IMR-90 (cell line): ENCODE measurements around the gene CD2BP2. TPM values are rescaled to one million over a fixed set of nuclear protein-coding genes. Genes with fewer than 3 reads are reported as not detected.

ENCODE experiments used
- ATAC-seq: fragments of 200-7000 bp; cut with Tn5 transposase; 2 replicates; pipeline ENCODE4 v1.9.1; 2020; ENCODE audit warnings: low read depth, mild to moderate bottlenecking, moderate library complexity
- BruUV-seq: library from RNA; stranded (reverse); fragments of 400-500 nt; replicated peaks from 2 replicates; lab custom pipeline; 2021; lab: Mats Ljungman, UMichigan
- CTCF ChIA-PET: fragments of 300-600 bp; formaldehyde crosslinking; extraction: SDS; loops from one replicate; lab custom pipeline; 2021; ENCODE audit warnings: antibody characterized with exemption; lab: Yijun Ruan, JAX
- POLR2A ChIA-PET: fragments of 300-600 bp; sonication (Branson Sonifier 250); formaldehyde crosslinking; loops from one replicate; lab custom pipeline; 2022; ENCODE audit warnings: antibody characterized with exemption; ENCODE audit not compliant: unreplicated experiment; lab: Charles Lee
- DNase-seq: peaks from one replicate; pipeline ENCODE4 v3.0.0; 2013
- H2AFZ ChIP-seq: replicated peaks from 2 replicates; pipeline ENCODE3; 2013; ENCODE audit warnings: low read length, mild to moderate bottlenecking; ENCODE audit not compliant: poor library complexity
- H2AK5ac ChIP-seq: 2 replicates; pipeline ENCODE4 v1.6.1; 2013; ENCODE audit warnings: low read depth, low read length, inconsistent platforms
- H2AK9ac ChIP-seq: replicated peaks from 2 replicates; pipeline ENCODE3; 2013; ENCODE audit warnings: mild to moderate bottlenecking, low read depth, low read length, moderate library complexity; ENCODE audit not compliant: poor library complexity
- H2BK120ac ChIP-seq: 2 replicates; pipeline ENCODE4 v1.6.1; 2013; ENCODE audit warnings: low read depth, low read length, inconsistent platforms
- H2BK15ac ChIP-seq: 3 replicates; pipeline ENCODE4 v1.6.1; 2013; ENCODE audit warnings: low read depth, low read length, inconsistent platforms
- H2BK20ac ChIP-seq: 2 replicates; pipeline ENCODE4 v1.6.1; 2013; ENCODE audit warnings: low read depth, mild to moderate bottlenecking, inconsistent platforms, low read length, moderate library complexity
- H2BK5ac ChIP-seq: 2 replicates; pipeline ENCODE4 v1.6.1; 2013; ENCODE audit warnings: mild to moderate bottlenecking, low read depth, low read length, inconsistent platforms; ENCODE audit not compliant: poor library complexity, severe bottlenecking
- H3K14ac ChIP-seq: replicated peaks from 2 replicates; pipeline ENCODE4 v1.6.1; 2013; ENCODE audit warnings: low read depth, low read length, inconsistent platforms
- H3K18ac ChIP-seq: 2 replicates; pipeline ENCODE4 v1.6.1; 2013; ENCODE audit warnings: low read depth, low read length, control low read depth
- H3K23ac ChIP-seq: 2 replicates; pipeline ENCODE4 v1.6.1; 2013; ENCODE audit warnings: low read depth, low read length, inconsistent platforms
- H3K27ac ChIP-seq: 2 replicates; pipeline ENCODE4 v1.5.1; 2013; ENCODE audit warnings: mild to moderate bottlenecking, control low read depth, low read length; ENCODE audit not compliant: insufficient read depth
- H3K27me3 ChIP-seq: 2 replicates; pipeline ENCODE4 v1.6.1; 2013; ENCODE audit warnings: low read length; ENCODE audit not compliant: control insufficient read depth, insufficient read depth
- H3K36me3 ChIP-seq: 2 replicates; pipeline ENCODE4 v1.6.1; 2013; ENCODE audit warnings: low read length, mixed read lengths; ENCODE audit not compliant: control insufficient read depth, insufficient read depth
- H3K4ac ChIP-seq: 2 replicates; pipeline ENCODE4 v1.6.1; 2013; ENCODE audit warnings: low read depth, low read length, inconsistent platforms
- H3K4me1 ChIP-seq: 2 replicates; pipeline ENCODE4 v1.6.1; 2013; ENCODE audit warnings: low read length, mixed read lengths; ENCODE audit not compliant: control insufficient read depth, insufficient read depth
- H3K4me2 ChIP-seq: 2 replicates; pipeline ENCODE4 v1.6.1; 2013; ENCODE audit warnings: low read depth, mild to moderate bottlenecking, control low read depth, low read length, moderate library complexity
- H3K4me3 ChIP-seq: 2 replicates; pipeline ENCODE4 v1.5.1; 2013; ENCODE audit warnings: low read depth, mild to moderate bottlenecking, control low read depth, low read length, moderate library complexity; ENCODE audit not compliant: insufficient read depth
- H3K56ac ChIP-seq: 2 replicates; pipeline ENCODE4 v1.6.1; 2013; ENCODE audit warnings: low read length, inconsistent platforms; ENCODE audit not compliant: insufficient read depth; ENCODE audit errors: extremely low read depth
- H3K79me1 ChIP-seq, 2 experiments: 2 replicates each; pipeline ENCODE4 v1.6.1; 2013; ENCODE audit warnings: low read length in 2 of 2, inconsistent platforms in 1 of 2, low read depth in 1 of 2
- H3K9ac ChIP-seq: 2 replicates; pipeline ENCODE4 v1.6.1; 2013; ENCODE audit warnings: low read depth, low read length, control low read depth
- H3K9me1 ChIP-seq: 2 replicates; pipeline ENCODE4 v1.6.1; 2013; ENCODE audit warnings: low read length, inconsistent platforms; ENCODE audit not compliant: insufficient read depth
- H3K9me3 ChIP-seq: 2 replicates; pipeline ENCODE4 v1.6.1; 2013; ENCODE audit warnings: low read length; ENCODE audit not compliant: control insufficient read depth, insufficient read depth
- H4K20me1 ChIP-seq: 2 replicates; pipeline ENCODE4 v1.6.1; 2013; ENCODE audit warnings: low read length, inconsistent platforms; ENCODE audit not compliant: insufficient read depth
- H4K5ac ChIP-seq: 2 replicates; pipeline ENCODE4 v1.6.1; 2013; ENCODE audit warnings: mild to moderate bottlenecking, low read depth, low read length, control low read depth
- H4K8ac ChIP-seq, 2 experiments: 2 replicates each; pipeline ENCODE4 v1.6.1; 2013; ENCODE audit warnings: low read depth in 2 of 2, low read length in 2 of 2, control low read depth in 1 of 2, inconsistent platforms in 1 of 2
- H4K91ac ChIP-seq: 2 replicates; pipeline ENCODE4 v1.6.1; 2013; ENCODE audit warnings: low read depth, low read length, inconsistent platforms; ENCODE audit not compliant: insufficient read depth
- BHLHE40 ChIP-seq: fragments of 150-350 bp; IDR thresholded peaks from 2 replicates; pipeline ENCODE4 v1.6.1; 2016; ENCODE audit warnings: mild to moderate bottlenecking, low read depth, low read length
- CEBPB ChIP-seq: IDR thresholded peaks from 2 replicates; pipeline ENCODE4 v1.6.1; 2012; ENCODE audit warnings: low read depth, low read length, improper control_type of control experiment
- CHD1 ChIP-seq: IDR thresholded peaks from 2 replicates; pipeline ENCODE4 v1.6.1; 2012; ENCODE audit warnings: low read depth, low read length, improper control_type of control experiment
- CTCF ChIP-seq: conservative IDR thresholded peaks from 2 replicates; pipeline ENCODE4 v1.5.1; 2012; ENCODE audit warnings: mild to moderate bottlenecking, low read depth, low read length, improper control_type of control experiment
- ELK1 ChIP-seq: fragments of 150-350 bp; IDR thresholded peaks from 2 replicates; pipeline ENCODE4 v1.6.1; 2016; ENCODE audit warnings: low read depth, mild to moderate bottlenecking, low read length, moderate library complexity, borderline replicate concordance
- FOS ChIP-seq: fragments of 150-350 bp; IDR thresholded peaks from 2 replicates; pipeline ENCODE4 v1.6.1; 2016; ENCODE audit warnings: low read depth, low read length
- MAFK ChIP-seq: IDR thresholded peaks from 2 replicates; pipeline ENCODE4 v1.6.1; 2012; ENCODE audit warnings: low read depth, low read length, improper control_type of control experiment
- MAZ ChIP-seq: IDR thresholded peaks from 2 replicates; pipeline ENCODE4 v1.6.1; 2012; ENCODE audit warnings: low read depth, mild to moderate bottlenecking, low read length, improper control_type of control experiment, moderate library complexity, borderline replicate concordance
- MXI1 ChIP-seq: IDR thresholded peaks from 2 replicates; pipeline ENCODE4 v1.6.1; 2012; ENCODE audit warnings: low read depth, mild to moderate bottlenecking, low read length, moderate library complexity, borderline replicate concordance
- NFE2L2 ChIP-seq: fragments of 150-350 bp; IDR thresholded peaks from 2 replicates; pipeline ENCODE4 v1.6.1; 2016; ENCODE audit warnings: low read depth, mild to moderate bottlenecking, low read length
- POLR2A ChIP-seq: IDR thresholded peaks from 2 replicates; pipeline ENCODE4 v1.6.1; 2012; ENCODE audit warnings: mild to moderate bottlenecking, low read depth, low read length
- RAD21 ChIP-seq: IDR thresholded peaks from 2 replicates; pipeline ENCODE4 v1.6.1; 2012; ENCODE audit warnings: low read length, improper control_type of control experiment
- RCOR1 ChIP-seq: IDR thresholded peaks from 2 replicates; pipeline ENCODE4 v1.6.1; 2012; ENCODE audit warnings: mild to moderate bottlenecking, low read length, improper control_type of control experiment; ENCODE audit not compliant: insufficient replicate concordance
- RFX5 ChIP-seq: IDR thresholded peaks from 2 replicates; pipeline ENCODE4 v1.8.0; 2012; ENCODE audit warnings: low read depth, mild to moderate bottlenecking, low read length, moderate library complexity
- SMC3 ChIP-seq: fragments of 150-350 bp; IDR thresholded peaks from 2 replicates; pipeline ENCODE4 v1.6.1; 2016; ENCODE audit warnings: low read depth, mild to moderate bottlenecking, antibody characterized with exemption, low read length, moderate library complexity
- USF2 ChIP-seq: fragments of 150-350 bp; IDR thresholded peaks from 2 replicates; pipeline ENCODE4 v1.6.1; 2017; ENCODE audit warnings: mild to moderate bottlenecking, antibody characterized with exemption, low read length, low read depth
- WGBS, 2 experiments: methylation state at CpG; one replicate each; pipeline versions ENCODE4 v1.1.5 to v1.1.7; 2013; ENCODE audit warnings: missing lambda C conversion rate in 2 of 2; ENCODE audit not compliant: insufficient read length in 1 of 2; ENCODE audit errors: extremely low coverage in 2 of 2; 5-methylcytosine and 5-hydroxymethylcytosine counted together
- dilution Hi-C: fragments of 300-500 bp; cut with HindIII; formaldehyde crosslinking; loops from one replicate; pipeline ENCODE4 v1.14.3; 2018; ENCODE audit warnings: low sequenced_read_pairs; ENCODE audit not compliant: unreplicated experiment
- in situ Hi-C: fragments of 300-500 bp; cut with MboI; formaldehyde crosslinking; loops from 3 replicates; pipeline ENCODE4 v1.14.3; 2019; ENCODE audit warnings: low sequenced_read_pairs, inconsistent platforms, mixed read lengths
- intact Hi-C: fragments of 100-400 bp; cut with micrococcal nuclease; formaldehyde crosslinking; loops from 2 replicates; pipeline ENCODE4 v1.10.0; 2022
- polyA plus RNA-seq, 3 experiments: library from polyadenylated mRNA; depleted of rRNA; stranded (reverse); fragments of >200 nt; gene quantifications; 2 replicates each; pipeline ENCODE4 v1.2.3, GENCODE V29; 2012; ENCODE audit warnings: low replicate concordance in 1 of 3
- total RNA-seq: library from RNA; depleted of rRNA; stranded (reverse); fragments of >200 nt; gene quantifications from 2 replicates; pipeline ENCODE4 v1.2.3, GENCODE V29; 2012

CD2BP2 gene
- total and polyA plus RNA-seq, 2 of the 4 experiments (the other 2 are of a cell fraction), result 29.6 to 41.1 TPM

- H3K4me1 ChIP-seq, result peaks cover 2% of the 10 kb centered on the region; the same call in 1 of the 2 replicates
- CTCF ChIA-PET, result no interaction called here
- no peak overlapping the region for H2BK20ac ChIP-seq
- no peak overlapping the region for H3K23ac ChIP-seq
- TF ChIP-seq BHLHE40 (no peak), MAFK (no peak), MXI1 (no peak), CTCF (no peak), SMC3 (no peak), RAD21 (no peak), MAZ (no peak), RFX5 (no peak), POLR2A (no peak), FOS (no peak), ELK1 (no peak), CHD1 (no peak), RCOR1 (no peak), USF2 (no peak), CEBPB (no peak), NFE2L2 (no peak)
- no peak overlapping the region for H2BK5ac ChIP-seq
- intact Hi-C loops, result no loop called here
- H3K4ac ChIP-seq, result no peak overlapping the region
- H4K5ac ChIP-seq, result no peak overlapping the region
- 10% methylated on average over 2 of the region's 2 CpGs; no CpG with 5 or more reads in 1 of the 2 experiments for WGBS, 2 experiments
- H3K27me3 ChIP-seq, result no peaks in the 10 kb centered on the region
- peaks cover 5 to 18% of the 10 kb centered on the region in 2 experiments; a peak in 3 of 4 replicates for H3K79me1 ChIP-seq
- H2BK120ac ChIP-seq, result no peak overlapping the region
- no peaks in the 10 kb centered on the region for H3K9me3 ChIP-seq
- no peak for DNase-seq
- H3K36me3 ChIP-seq, result no peaks in the 10 kb centered on the region
- no peak overlapping the region for H3K18ac ChIP-seq
- no peak overlapping the region for H2AK9ac ChIP-seq
- dilution Hi-C loops, result no loop called here
- BruUV-seq, result no TSS peak
- H4K8ac ChIP-seq, result no peak overlapping the region
- H3K9ac ChIP-seq, result no peak overlapping the region
- H3K27ac ChIP-seq, result no peak overlapping the region
- H2AFZ ChIP-seq, result no peak overlapping the region
- peaks cover 8% of the 10 kb centered on the region for H4K20me1 ChIP-seq
- peaks cover 7% of the 10 kb centered on the region; the same call in 1 of the 2 replicates for H3K9me1 ChIP-seq
- in situ Hi-C loops, result no loop called here
- H2BK15ac ChIP-seq, result no peak overlapping the region
- no peak overlapping the region for H4K91ac ChIP-seq
- no peak overlapping the region for H3K56ac ChIP-seq
- ATAC-seq, result no peak
- no peak overlapping the region for H3K4me3 ChIP-seq
- H3K4me2 ChIP-seq, result no peak overlapping the region
- POLR2A ChIA-PET, result interaction anchor here (0.8 kb wide), 1 partner anchor 11 kb away, joined by 3 read pairs; no protein-coding TSS in a partner anchor
- H3K14ac ChIP-seq, result no peak overlapping the region
- H2AK5ac ChIP-seq, result no peak overlapping the region
Measured at GRCh38 chr16:30383521-30383920, 28.4 kb upstream of the CD2BP2 start.
